ENCODE results near the gene TMTC3. TPM values are rescaled to one million over a fixed set of nuclear protein-coding genes. Genes with fewer than 3 reads are reported as not detected.
"Not testable (repeated sequence)": the region's sequence is repeated elsewhere in the genome, so short reads cannot be mapped to it uniquely, and the experiment has no call there.

The TMTC3 gene
- total RNA-seq, 1 donor from 2014 or later: 23.6 TPM

DNA sequence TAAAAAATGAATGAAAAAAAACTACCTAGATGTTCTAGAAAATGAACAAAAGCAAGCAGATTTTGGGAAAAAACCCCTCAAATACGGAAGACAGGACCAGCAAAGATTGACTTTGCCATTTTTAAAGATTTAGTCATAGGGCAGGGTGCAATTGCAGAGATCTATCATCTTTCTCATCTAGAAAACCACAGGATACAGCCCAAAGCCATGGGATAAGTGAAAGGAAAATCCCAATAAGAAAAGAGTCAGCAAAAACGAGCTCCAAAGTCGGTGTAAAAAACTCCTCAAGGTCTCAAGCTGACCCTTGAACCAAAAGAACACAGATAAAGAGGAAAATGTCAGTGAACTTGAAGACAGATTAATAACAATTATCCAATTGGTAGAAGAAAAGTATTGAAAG is 28.2 kb upstream of the TMTC3 start:
- peaks cover 21% of the 10 kb centered on the region for H3K36me3 Mint-ChIP-seq (ENCODE audit: low read depth)
- TF ChIP-seq, protein P1, sequence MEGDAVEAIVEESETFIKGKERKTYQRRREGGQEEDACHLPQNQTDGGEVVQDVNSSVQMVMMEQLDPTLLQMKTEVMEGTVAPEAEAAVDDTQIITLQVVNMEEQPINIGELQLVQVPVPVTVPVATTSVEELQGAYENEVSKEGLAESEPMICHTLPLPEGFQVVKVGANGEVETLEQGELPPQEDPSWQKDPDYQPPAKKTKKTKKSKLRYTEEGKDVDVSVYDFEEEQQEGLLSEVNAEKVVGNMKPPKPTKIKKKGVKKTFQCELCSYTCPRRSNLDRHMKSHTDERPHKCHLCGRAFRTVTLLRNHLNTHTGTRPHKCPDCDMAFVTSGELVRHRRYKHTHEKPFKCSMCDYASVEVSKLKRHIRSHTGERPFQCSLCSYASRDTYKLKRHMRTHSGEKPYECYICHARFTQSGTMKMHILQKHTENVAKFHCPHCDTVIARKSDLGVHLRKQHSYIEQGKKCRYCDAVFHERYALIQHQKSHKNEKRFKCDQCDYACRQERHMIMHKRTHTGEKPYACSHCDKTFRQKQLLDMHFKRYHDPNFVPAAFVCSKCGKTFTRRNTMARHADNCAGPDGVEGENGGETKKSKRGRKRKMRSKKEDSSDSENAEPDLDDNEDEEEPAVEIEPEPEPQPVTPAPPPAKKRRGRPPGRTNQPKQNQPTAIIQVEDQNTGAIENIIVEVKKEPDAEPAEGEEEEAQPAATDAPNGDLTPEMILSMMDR (conservative IDR thresholded peaks at IDR 0.05): no peak
- H3K4me1 Mint-ChIP-seq: no peaks in the 10 kb centered on the region
- H3K9me3 Mint-ChIP-seq: no peaks in the 10 kb centered on the region
- DNase-seq (ENCODE audit: low read depth, low spot score): no peak
- no peak overlapping the region for H3K4me3 Mint-ChIP-seq
- H3K27ac Mint-ChIP-seq (ENCODE audit: unreplicated experiment): no peak overlapping the region
- no peaks in the 10 kb centered on the region for H3K27me3 Mint-ChIP-seq (ENCODE audit: low read depth)

DNA sequence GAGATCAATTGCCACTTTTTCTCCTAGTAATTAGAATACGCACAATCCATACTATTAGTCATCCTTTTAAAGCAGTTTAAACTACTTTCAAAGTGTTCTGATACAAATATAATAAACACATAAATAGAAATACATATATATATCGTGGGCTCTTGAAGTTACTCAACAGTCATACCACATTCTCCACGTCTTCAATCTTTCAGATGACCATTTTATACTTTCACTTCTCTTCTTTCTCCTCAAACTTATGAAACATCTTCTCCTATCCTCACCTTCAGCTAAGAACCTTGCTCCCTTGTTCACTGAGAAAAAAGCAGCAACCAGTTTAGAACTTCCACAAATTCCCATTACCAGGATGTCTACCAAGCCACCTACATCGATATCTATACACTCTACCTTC is 19.4 kb upstream of the TMTC3 start:
- no peaks in the 10 kb centered on the region for H3K27me3 Mint-ChIP-seq (ENCODE audit: low read depth)
- no peak overlapping the region for H3K4me3 Mint-ChIP-seq
- DNase-seq (ENCODE audit: low read depth, low spot score): no peak
- no peaks in the 10 kb centered on the region for H3K4me1 Mint-ChIP-seq
- TF ChIP-seq, protein P1 (conservative IDR thresholded peaks at IDR 0.05): no peak
- peaks cover 6% of the 10 kb centered on the region for H3K36me3 Mint-ChIP-seq (ENCODE audit: low read depth)
- no peak overlapping the region for H3K27ac Mint-ChIP-seq (ENCODE audit: unreplicated experiment)
- H3K9me3 Mint-ChIP-seq: no peaks in the 10 kb centered on the region

DNA sequence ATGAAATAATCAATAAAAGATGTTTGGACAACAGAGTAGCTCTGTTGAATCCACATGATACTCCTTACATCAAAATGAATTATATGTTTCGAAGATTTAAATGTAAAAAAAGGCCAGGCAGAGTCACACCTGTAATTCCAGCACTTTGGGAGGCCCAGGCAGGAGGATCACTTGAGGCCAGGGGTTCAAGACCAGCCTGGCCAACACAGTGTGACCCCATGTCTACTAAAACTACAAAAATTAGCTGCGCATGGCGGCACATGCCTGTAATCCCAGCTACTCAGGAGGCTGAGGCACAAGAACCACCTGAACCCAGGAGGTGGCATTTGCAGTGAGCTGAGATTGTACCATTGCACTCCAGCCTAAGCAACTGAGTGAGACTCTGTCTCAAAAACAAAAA is 15.0 kb upstream of the TMTC3 start:
- no peak for DNase-seq (ENCODE audit: low read depth, low spot score)
- Mint-ChIP-seq H3K4me3 (no peak overlapping the region), H3K4me1 (no peaks in the 10 kb centered on the region), H3K27me3 (ENCODE audit: low read depth) (no peaks in the 10 kb centered on the region), H3K27ac (ENCODE audit: unreplicated experiment) (no peak overlapping the region), H3K36me3 (ENCODE audit: low read depth) (peaks cover 2% of the 10 kb centered on the region), H3K9me3 (no peaks in the 10 kb centered on the region)
- TF ChIP-seq, protein P1 (conservative IDR thresholded peaks at IDR 0.05): no peak

DNA sequence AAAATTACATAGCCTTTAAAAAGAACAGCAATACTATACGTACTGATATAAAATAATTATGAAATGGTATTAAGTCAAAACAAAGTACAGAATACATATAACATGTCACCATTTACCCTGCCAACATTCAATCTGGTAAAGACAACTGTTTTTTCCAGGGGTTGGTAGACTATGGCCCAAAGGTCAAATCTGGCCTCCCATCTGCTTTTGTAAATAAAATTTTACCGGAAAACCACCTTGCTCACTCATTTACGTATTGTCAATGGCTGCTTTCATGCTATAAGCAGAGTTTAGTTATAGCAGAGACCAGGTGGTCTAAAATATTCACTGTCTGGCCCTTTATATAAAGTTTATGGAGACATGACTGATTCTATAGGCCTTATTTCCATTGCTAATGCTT is 14.3 kb upstream of the TMTC3 start:
- no peaks in the 10 kb centered on the region for H3K9me3 Mint-ChIP-seq
- no peaks in the 10 kb centered on the region for H3K4me1 Mint-ChIP-seq
- TF ChIP-seq, protein P1 (conservative IDR thresholded peaks at IDR 0.05): no peak
- peaks cover 5% of the 10 kb centered on the region for H3K36me3 Mint-ChIP-seq (ENCODE audit: low read depth)
- H3K27me3 Mint-ChIP-seq (ENCODE audit: low read depth): no peaks in the 10 kb centered on the region
- no peak overlapping the region for H3K4me3 Mint-ChIP-seq
- no peak overlapping the region for H3K27ac Mint-ChIP-seq (ENCODE audit: unreplicated experiment)
- no peak for DNase-seq (ENCODE audit: low read depth, low spot score)

DNA sequence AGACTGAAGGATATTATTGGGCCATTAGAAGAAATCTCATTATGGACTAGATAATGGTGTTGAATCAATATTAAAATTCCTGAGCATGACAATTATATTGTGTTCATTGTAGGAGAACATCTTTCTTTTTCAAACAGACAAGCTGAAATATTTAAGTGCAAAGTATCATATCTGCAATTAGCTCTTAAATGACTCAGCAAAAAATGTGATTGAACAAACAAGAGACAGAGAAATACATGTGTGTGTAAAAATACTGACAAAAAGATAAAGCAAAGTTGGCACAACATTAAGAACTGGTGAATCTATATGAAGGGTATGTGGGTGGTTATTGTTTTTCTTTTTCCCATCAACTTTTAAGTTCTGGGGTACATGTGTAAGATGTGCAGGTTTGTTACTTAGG is 9.7 kb upstream of the TMTC3 start:
- Mint-ChIP-seq H3K27ac (ENCODE audit: unreplicated experiment) (peak overlapping the region; percentile 6), H3K27me3 (ENCODE audit: low read depth) (no peaks in the 10 kb centered on the region), H3K4me3 (no peak overlapping the region), H3K9me3 (no peaks in the 10 kb centered on the region), H3K4me1 (peaks cover under 1% of the 10 kb centered on the region), H3K36me3 (ENCODE audit: low read depth) (peaks cover 11% of the 10 kb centered on the region)
- DNase-seq (ENCODE audit: low read depth, low spot score): no peak
- TF ChIP-seq, protein P1 (conservative IDR thresholded peaks at IDR 0.05): no peak

DNA sequence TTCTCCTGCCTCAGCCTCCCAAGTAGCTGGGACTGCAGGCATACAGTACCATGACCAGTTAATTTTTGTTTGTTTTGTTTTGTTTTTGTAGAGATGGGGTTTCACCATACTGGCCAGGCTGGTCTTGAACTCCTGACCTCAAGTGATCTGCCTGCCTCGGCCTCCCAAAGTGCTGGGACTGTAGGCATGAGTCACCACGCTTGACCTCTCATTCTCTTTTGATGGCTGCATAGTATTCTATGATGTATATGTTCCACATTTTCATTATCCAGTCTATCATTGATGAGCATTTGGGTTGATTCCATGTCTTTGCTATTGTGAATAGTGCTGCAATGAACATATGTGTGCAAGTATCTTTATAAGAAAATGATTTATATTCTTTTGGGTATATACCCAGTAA is 8.9 kb upstream of the TMTC3 start:
- not testable (repeated sequence) for H3K4me3 Mint-ChIP-seq; H3K9me3 Mint-ChIP-seq; H3K27me3 Mint-ChIP-seq (ENCODE audit: low read depth); H3K27ac Mint-ChIP-seq (ENCODE audit: unreplicated experiment); DNase-seq (ENCODE audit: low read depth, low spot score); H3K4me1 Mint-ChIP-seq
- H3K36me3 Mint-ChIP-seq (ENCODE audit: low read depth): peaks cover 19% of the 10 kb centered on the region

DNA sequence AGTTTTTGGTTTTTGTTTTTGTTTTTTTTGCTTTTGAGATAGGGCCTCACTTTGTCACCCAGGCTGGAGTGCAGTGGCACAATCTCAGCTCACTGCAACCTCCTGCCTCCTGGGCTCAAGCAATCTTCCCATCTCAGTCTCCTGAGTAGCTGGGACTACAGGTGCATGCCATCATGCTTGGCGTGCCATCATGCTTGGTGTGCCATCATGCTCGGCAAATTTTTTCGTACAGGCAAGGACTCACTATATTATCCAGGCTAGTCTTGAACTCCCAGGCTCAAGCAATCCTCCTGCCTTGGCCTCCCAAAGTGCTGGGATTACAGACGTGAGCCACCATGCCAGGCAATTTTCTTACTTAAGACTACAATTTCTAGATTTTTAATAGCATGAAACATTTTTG is 2.4 kb upstream of the TMTC3 start:
- H3K9me3 Mint-ChIP-seq; H3K4me3 Mint-ChIP-seq; DNase-seq (ENCODE audit: low read depth, low spot score); H3K27ac Mint-ChIP-seq (ENCODE audit: unreplicated experiment); H3K27me3 Mint-ChIP-seq (ENCODE audit: low read depth): not testable (repeated sequence)
- Mint-ChIP-seq H3K36me3 (ENCODE audit: low read depth) (peaks cover 12% of the 10 kb centered on the region), H3K4me1 (peaks cover 32% of the 10 kb centered on the region)
